Adipose tissue (tissue), 3 donors: ENCODE measurements around the gene MZT2A. TPM values are rescaled to one million over a fixed set of nuclear protein-coding genes. Genes with fewer than 3 reads are reported as not detected.
"Not testable (repeated sequence)": the region's sequence is repeated elsewhere in the genome, so short reads cannot be mapped to it uniquely, and the experiment has no call there.

ENCODE experiments used
- H3K27ac ChIP-seq: one replicate; pipeline ENCODE4 v1.5.1; 2013; ENCODE audit warnings: low read depth, low read length
- WGBS, 3 donors: extraction: QIAGEN DNeasy Blood & Tissue Kit; methylation state at CpG; one replicate each; pipeline ENCODE4 v1.1.7; 2013; 5-methylcytosine and 5-hydroxymethylcytosine counted together
- polyA plus RNA-seq, 3 donors: library from polyadenylated mRNA; stranded (reverse); fragments of 200-250 nt; gene quantifications; one replicate each; pipeline ENCODE4 v1.2.3, GENCODE V29; 2013
- donor health status: healthy with polysubstance abuse.
- donor health status: Bipolar disorder and iron deficiency.
- donor health status: healthy.

MZT2A gene
- polyA plus RNA-seq, 3 donors = 54.8 to 114 (median 62.7) TPM

GRCh38 chr2:131498321-131498973, 6.2 kb upstream of the MZT2A start:
- H3K27ac ChIP-seq = not testable (repeated sequence)
- WGBS, 3 donors = 47 to 66% (median 65%) methylated on average over 8 of the region's 8 CpGs

- H3K27ac ChIP-seq = not testable (repeated sequence)
- WGBS, 3 donors = 88 to 100% (median 96%) methylated on average over 1 of the region's 1 CpG
Observed at GRCh38 chr2:131495506-131495905, 3.3 kb upstream of the MZT2A start.

- WGBS, 3 donors = 0 to 1% (median 0%) methylated on average over 35 to 40 of the region's 40 CpGs
- H3K27ac ChIP-seq = no peak overlapping the region
Observed at GRCh38 chr2:131493199-131493968, 1.2 kb upstream of the MZT2A start.

GRCh38 chr2:131492418-131493198, 411 bp upstream of the MZT2A start:
- WGBS, 3 donors = 0 to 1% (median 1%) methylated on average over 64 to 79 of the region's 79 CpGs
- H3K27ac ChIP-seq = peak overlapping the region; percentile 31

- WGBS, 3 donors = 17 to 32% (median 19%) methylated on average over 8 to 22 of the region's 22 CpGs
- H3K27ac ChIP-seq = not testable (repeated sequence)
Observed at GRCh38 chr2:131491469-131491836, 744 bp downstream of the MZT2A start.

- 59 to 76% (median 66%) methylated on average over 18 to 20 of the region's 20 CpGs for WGBS, 3 donors
- H3K27ac ChIP-seq = not testable (repeated sequence)
Observed at GRCh38 chr2:131490616-131491468, 1.4 kb downstream of the MZT2A start.

GRCh38 chr2:131488306-131489205, 3.6 kb downstream of the MZT2A start:
- 77 to 85% (median 84%) methylated on average over 14 of the region's 14 CpGs for WGBS, 3 donors

GRCh38 chr2:131486201-131486902, 5.8 kb downstream of the MZT2A start:
- not testable (repeated sequence) for H3K27ac ChIP-seq
- WGBS, 3 donors = 81 to 86% (median 86%) methylated on average over 14 of the region's 14 CpGs

More at GRCh38 chr2:131488306-131489205, 3.6 kb downstream of the MZT2A start:
- no peak overlapping the region for H3K27ac ChIP-seq

GRCh38 chr2:131484906-131485460, 7.2 kb downstream of the MZT2A start:
- 83 to 86% (median 84%) methylated on average over 11 of the region's 11 CpGs for WGBS, 3 donors
- not testable (repeated sequence) for H3K27ac ChIP-seq

GRCh38 chr2:131483981-131484820, 8.0 kb downstream of the MZT2A start:
- not testable (repeated sequence) for H3K27ac ChIP-seq
- WGBS, 3 donors = 93 to 95% (median 95%) methylated on average over 19 to 23 of the region's 24 CpGs

GRCh38 chr2:131482506-131483155, 9.6 kb downstream of the MZT2A start:
- WGBS, 3 donors = 93 to 95% (median 94%) methylated on average over 17 to 19 of the region's 19 CpGs
- not testable (repeated sequence) for H3K27ac ChIP-seq

GRCh38 chr2:131480351-131480750, 11.8 kb downstream of the MZT2A start:
- H3K27ac ChIP-seq = not testable (repeated sequence)
- 96 to 98% (median 97%) methylated on average over 16 to 17 of the region's 20 CpGs for WGBS, 3 donors

- H3K27ac ChIP-seq = not testable (repeated sequence)
- WGBS, 3 donors = 91 to 95% (median 93%) methylated on average over 9 of the region's 9 CpGs
Observed at GRCh38 chr2:131478850-131479461, 13.2 kb downstream of the MZT2A start.

- H3K27ac ChIP-seq = not testable (repeated sequence)
- WGBS, 3 donors = 67 to 89% (median 89%) methylated on average over 15 of the region's 18 CpGs
Observed at GRCh38 chr2:131478074-131478849, 13.9 kb downstream of the MZT2A start.
